Endothelial cell (in vitro differentiated cells): Measurements from ENCODE around the gene LBHD1. TPM values are rescaled to one million over a fixed set of nuclear protein-coding genes. Genes with fewer than 3 reads are reported as not detected.

Experiments used
- DNase-seq: peaks from one replicate; pipeline ENCODE4 v3.0.0; 2021; ENCODE audit warnings: low spot score
- H3K27ac Mint-ChIP-seq: one replicate; pipeline ENCODE4 v1.8.0; 2021; ENCODE audit warnings: mixed read lengths, inconsistent platforms; ENCODE audit not compliant: unreplicated experiment
- H3K27me3 Mint-ChIP-seq: one replicate; pipeline ENCODE4 v1.8.0; 2021; ENCODE audit warnings: mild to moderate bottlenecking, moderate library complexity, mixed read lengths, inconsistent platforms; ENCODE audit not compliant: unreplicated experiment
- H3K36me3 Mint-ChIP-seq: one replicate; pipeline ENCODE4 v1.8.0; 2021; ENCODE audit warnings: mild to moderate bottlenecking, low read depth, mixed read lengths, inconsistent platforms; ENCODE audit not compliant: unreplicated experiment
- H3K4me1 Mint-ChIP-seq: one replicate; pipeline ENCODE4 v1.8.0; 2021; ENCODE audit warnings: mild to moderate bottlenecking, mixed read lengths, inconsistent platforms; ENCODE audit not compliant: unreplicated experiment
- H3K4me3 Mint-ChIP-seq: one replicate; pipeline ENCODE4 v1.8.0; 2021; ENCODE audit warnings: mild to moderate bottlenecking, mixed read lengths, inconsistent platforms; ENCODE audit not compliant: unreplicated experiment
- H3K9me3 Mint-ChIP-seq: one replicate; pipeline ENCODE4 v1.8.0; 2021; ENCODE audit warnings: mixed read lengths, inconsistent platforms; ENCODE audit not compliant: unreplicated experiment
- total RNA-seq: library from RNA; stranded (reverse); fragmentation: NEBNext Ultra II Directional; extraction: Animal tissue kit (Norgen Biotek cat#: 25700); gene quantifications from one replicate; pipeline ENCODE4 v1.2.1, GENCODE V29; 2021; ENCODE audit not compliant: unreplicated experiment
- TF ChIP-seq, protein P1 (sequence below): fragments of 200-600 bp; sonication (generic); IDR thresholded peaks from one replicate; pipeline ENCODE4 v1.5.0; 2021; ENCODE audit warnings: antibody characterized with exemption; ENCODE audit not compliant: unreplicated experiment

LBHD1 gene
- total RNA-seq, 1 donor from 2014 or later: 11.2 TPM

DNA sequence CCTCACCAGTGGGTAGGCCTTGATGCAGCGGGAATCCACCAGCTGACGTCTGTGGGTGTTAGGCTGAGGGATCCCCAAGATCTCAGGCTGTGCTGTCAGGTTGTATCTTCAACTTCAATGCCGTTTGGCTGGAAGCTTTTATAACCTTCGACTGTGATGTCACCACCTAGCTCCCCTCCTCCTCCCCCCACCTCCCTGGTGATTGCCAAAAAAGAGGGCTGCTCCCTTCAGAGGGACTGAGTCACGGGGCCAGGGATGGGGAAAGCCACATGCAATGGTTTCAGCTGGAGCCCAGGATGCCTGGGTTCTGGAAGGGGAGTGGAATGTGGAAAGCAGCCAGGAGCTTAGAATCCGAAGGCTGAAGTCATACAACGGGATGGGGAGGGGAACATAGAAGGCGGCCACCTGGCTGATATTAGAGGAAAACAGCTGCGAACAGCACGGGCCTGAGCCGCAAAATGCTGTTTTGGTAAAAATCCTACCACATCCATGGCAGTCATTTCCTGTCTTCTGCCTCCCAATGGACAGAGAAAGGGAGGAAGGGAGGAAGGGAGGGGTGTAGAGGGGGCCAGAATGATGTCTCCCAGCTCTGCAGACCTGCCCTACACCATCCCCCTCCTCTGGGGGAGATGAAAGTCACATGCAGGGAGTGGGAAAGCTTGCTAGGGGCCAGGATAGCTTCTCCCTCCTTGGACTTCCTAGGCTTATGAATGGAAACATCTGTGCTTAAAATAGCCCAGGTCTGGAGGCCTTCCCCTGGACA, 17.5 kb upstream of the LBHD1 start, which contains the start of gene LRRN4CL:
Gene LRRN4CL, minus strand, starts transcription at position 110 of the 763 bp plus-strand sequence. CDS start 1,022 bp downstream, outside the sequence.
- Mint-ChIP-seq H3K4me1 (peaks cover 10% of the 10 kb centered on the region), H3K27me3 (peaks cover 3% of the 10 kb centered on the region), H3K4me3 (peak within 1 kb of the TSS; percentile 37), H3K27ac (peak within 1 kb of the TSS; percentile 15), H3K36me3 (peaks cover 24% of the 10 kb centered on the region), H3K9me3 (no peaks in the 10 kb centered on the region)
- TF ChIP-seq, protein P1, sequence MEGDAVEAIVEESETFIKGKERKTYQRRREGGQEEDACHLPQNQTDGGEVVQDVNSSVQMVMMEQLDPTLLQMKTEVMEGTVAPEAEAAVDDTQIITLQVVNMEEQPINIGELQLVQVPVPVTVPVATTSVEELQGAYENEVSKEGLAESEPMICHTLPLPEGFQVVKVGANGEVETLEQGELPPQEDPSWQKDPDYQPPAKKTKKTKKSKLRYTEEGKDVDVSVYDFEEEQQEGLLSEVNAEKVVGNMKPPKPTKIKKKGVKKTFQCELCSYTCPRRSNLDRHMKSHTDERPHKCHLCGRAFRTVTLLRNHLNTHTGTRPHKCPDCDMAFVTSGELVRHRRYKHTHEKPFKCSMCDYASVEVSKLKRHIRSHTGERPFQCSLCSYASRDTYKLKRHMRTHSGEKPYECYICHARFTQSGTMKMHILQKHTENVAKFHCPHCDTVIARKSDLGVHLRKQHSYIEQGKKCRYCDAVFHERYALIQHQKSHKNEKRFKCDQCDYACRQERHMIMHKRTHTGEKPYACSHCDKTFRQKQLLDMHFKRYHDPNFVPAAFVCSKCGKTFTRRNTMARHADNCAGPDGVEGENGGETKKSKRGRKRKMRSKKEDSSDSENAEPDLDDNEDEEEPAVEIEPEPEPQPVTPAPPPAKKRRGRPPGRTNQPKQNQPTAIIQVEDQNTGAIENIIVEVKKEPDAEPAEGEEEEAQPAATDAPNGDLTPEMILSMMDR: no peak
- DNase-seq: no peak

DNA sequence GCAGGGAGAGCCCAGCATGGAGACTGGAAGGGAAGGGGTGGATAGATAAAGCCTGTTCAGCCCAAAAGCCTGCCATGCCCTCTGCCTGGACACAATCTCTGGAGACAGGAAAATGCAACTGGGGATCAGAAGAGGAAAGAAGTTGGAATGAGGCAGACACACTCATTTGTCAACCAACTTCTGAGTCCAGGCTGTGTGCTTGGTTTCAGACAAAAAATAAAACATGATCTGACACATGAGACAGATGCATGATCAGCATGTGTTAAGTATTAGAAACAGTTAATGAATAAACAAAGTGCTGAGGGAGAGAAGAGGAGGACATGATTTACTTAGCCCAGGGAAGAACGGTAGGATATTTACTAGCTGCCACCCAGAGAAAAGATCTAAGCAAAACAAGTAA, 16.4 kb upstream of the LBHD1 start:
- peaks cover 3% of the 10 kb centered on the region for H3K27me3 Mint-ChIP-seq
- peak overlapping the region; percentile 15 for H3K27ac Mint-ChIP-seq
- H3K36me3 Mint-ChIP-seq: peaks cover 24% of the 10 kb centered on the region
- H3K9me3 Mint-ChIP-seq: no peaks in the 10 kb centered on the region
- TF ChIP-seq, protein P1: no peak
- H3K4me3 Mint-ChIP-seq: peak overlapping the region; percentile 37
- H3K4me1 Mint-ChIP-seq: peaks cover 10% of the 10 kb centered on the region
- DNase-seq: no peak

DNA sequence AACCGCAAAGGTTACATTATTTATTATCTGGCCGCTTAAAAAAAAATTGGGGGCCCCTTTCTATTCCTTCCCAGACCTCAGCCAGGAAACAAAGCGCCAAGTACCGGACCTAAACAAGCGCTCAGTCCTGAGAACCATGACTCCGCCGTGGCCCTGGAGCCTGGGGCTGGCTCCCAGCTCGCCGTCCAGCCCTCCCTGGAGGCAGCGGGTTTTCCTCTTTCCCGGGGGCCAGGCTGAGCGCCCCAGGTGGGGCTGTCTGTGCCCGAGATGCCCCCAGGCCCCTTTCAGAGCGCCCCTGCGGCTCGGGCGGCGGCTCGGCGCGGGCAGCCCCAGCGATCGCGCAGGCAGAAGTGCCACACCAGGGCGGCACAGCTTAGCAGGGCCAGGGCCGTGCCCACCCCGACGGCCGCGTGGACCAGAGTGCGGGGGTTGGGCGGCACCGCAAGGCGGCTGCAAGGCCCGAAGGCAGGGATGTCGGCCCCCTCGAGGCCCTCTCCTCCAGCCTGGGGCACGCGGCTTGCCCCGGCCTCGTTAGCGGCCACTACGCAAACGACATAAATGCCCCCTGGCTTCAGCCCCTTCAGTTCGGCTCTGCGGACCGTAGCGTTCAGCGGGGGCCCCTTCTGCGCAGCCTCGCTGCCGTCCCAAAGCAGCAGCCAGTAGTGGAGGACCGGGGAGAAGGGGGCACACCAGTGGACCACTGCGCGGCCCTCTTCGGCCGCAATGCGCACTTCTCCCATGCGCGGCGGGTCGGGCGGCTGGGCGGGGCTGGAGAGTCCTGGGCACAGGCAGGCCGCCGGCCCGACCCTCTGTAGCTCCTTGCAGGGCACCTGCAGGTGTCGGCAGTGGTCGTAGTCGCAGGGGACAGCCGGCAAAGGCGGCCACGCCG, 15.7 kb upstream of the LBHD1 start:
- DNase-seq: no peak
- Mint-ChIP-seq H3K36me3 (peaks cover 21% of the 10 kb centered on the region), H3K4me3 (no peak overlapping the region), H3K4me1 (peaks cover 10% of the 10 kb centered on the region), H3K27ac (no peak overlapping the region), H3K9me3 (no peaks in the 10 kb centered on the region), H3K27me3 (peaks cover 2% of the 10 kb centered on the region)
- TF ChIP-seq, protein P1: no peak

DNA sequence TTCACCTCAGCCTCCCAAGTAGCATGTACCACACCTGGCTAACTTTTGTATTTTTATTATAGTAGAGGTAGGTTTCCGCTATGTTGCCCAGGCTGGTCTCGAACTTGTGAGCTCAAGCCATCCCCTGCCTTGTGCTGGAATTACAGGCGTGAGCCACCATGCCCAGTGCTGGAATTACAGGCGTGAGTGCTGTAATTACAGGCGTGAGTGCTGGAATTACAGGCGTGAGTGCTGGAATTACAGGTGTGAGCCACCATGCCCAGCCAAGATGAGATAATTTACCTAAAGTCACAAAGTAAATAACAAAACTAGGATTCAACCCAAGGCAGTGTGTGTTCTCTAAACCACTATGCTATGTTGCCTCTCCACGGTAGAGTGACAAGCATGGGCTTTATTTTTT, 10.5 kb upstream of the LBHD1 start:
- TF ChIP-seq, protein P1: no peak
- H3K9me3 Mint-ChIP-seq: no peaks in the 10 kb centered on the region
- peaks cover 8% of the 10 kb centered on the region for H3K4me1 Mint-ChIP-seq
- H3K36me3 Mint-ChIP-seq: peaks cover 7% of the 10 kb centered on the region
- no peak overlapping the region for H3K27ac Mint-ChIP-seq
- H3K27me3 Mint-ChIP-seq: peaks cover 5% of the 10 kb centered on the region
- no peak for DNase-seq
- H3K4me3 Mint-ChIP-seq: no peak overlapping the region
